HepG2 (cell line): ENCODE results near the gene CCDC158. TPM values are rescaled to one million over a fixed set of nuclear protein-coding genes. Genes with fewer than 3 reads are reported as not detected.

Experiments used
- CBX5 ChIP-seq: sonication (generic); formaldehyde crosslinking; IDR thresholded peaks from 2 replicates; pipeline ENCODE4 v1.4.0; 2020; ENCODE audit warnings: missing genetic modification reagents, borderline replicate concordance
- GTF3A ChIP-seq: sonication (generic); formaldehyde crosslinking; conservative IDR thresholded peaks from 2 replicates; pipeline ENCODE4 v1.4.0; 2020; ENCODE audit warnings: mild to moderate bottlenecking, missing genetic modification reagents
- MBNL3 ChIP-seq: fragments of 250-450 bp; sonication (Bioruptor Pico); conservative IDR thresholded peaks from 2 replicates; pipeline ENCODE4 v1.8.0; 2022; ENCODE audit warnings: mild to moderate bottlenecking, inconsistent platforms
- SMAD3 ChIP-seq: sonication (generic); formaldehyde crosslinking; IDR thresholded peaks from 2 replicates; pipeline ENCODE4 v1.4.0; 2020; ENCODE audit warnings: missing genetic modification reagents
- SP2 ChIP-seq: sonication (generic); formaldehyde crosslinking; IDR thresholded peaks from 2 replicates; pipeline ENCODE4 v1.5.1; 2020; ENCODE audit warnings: mild to moderate bottlenecking, missing genetic modification reagents
- TCF7 ChIP-seq: sonication (generic); IDR thresholded peaks from 2 replicates; pipeline ENCODE4 v1.6.1; 2016; ENCODE audit warnings: antibody characterized with exemption, low read depth
- ZFP1 ChIP-seq: IDR thresholded peaks from 2 replicates; pipeline ENCODE4 v1.6.1; 2016
- ZNF136 ChIP-seq: sonication (generic); formaldehyde crosslinking; IDR thresholded peaks from 2 replicates; pipeline ENCODE4 v1.8.1; 2022; ENCODE audit warnings: low read depth, mild to moderate bottlenecking, moderate library complexity, missing genetic modification reagents
- ZNF296 ChIP-seq: sonication (generic); formaldehyde crosslinking; conservative IDR thresholded peaks from 2 replicates; pipeline ENCODE4 v1.5.0; 2020; ENCODE audit warnings: mild to moderate bottlenecking, missing genetic modification reagents
- ZNF547 ChIP-seq: sonication (generic); formaldehyde crosslinking; IDR thresholded peaks from 2 replicates; pipeline ENCODE4 v1.5.1; 2020; ENCODE audit warnings: mild to moderate bottlenecking, missing genetic modification reagents
- ZNF572 ChIP-seq: sonication (generic); formaldehyde crosslinking; IDR thresholded peaks from 2 replicates; pipeline ENCODE4 v1.5.1; 2020; ENCODE audit warnings: mild to moderate bottlenecking, missing genetic modification reagents
- ZNF724P ChIP-seq: sonication (generic); formaldehyde crosslinking; IDR thresholded peaks from 2 replicates; pipeline ENCODE4 v1.8.0; 2022; ENCODE audit warnings: missing genetic modification reagents, borderline replicate concordance
- polyA plus RNA-seq, 8 experiments: library from polyadenylated mRNA; depleted of rRNA in 3 of 8; stranded (reverse) in 7 of 8; unstranded in 1 of 8; fragments of >200 nt; fragmentation: Illumina TruSeq in 4 of 8; extraction: Trizol in 4 of 8; gene quantifications; 2 replicates each; pipeline versions ENCODE4 v1.2.1 to v1.2.3, GENCODE V29; 2011 to 2016; ENCODE audit warnings: low read depth in 4 of 8, missing spikeins in 1 of 8, mixed read lengths in 1 of 8; ENCODE audit not compliant: insufficient read depth in 1 of 8
- total RNA-seq, 5 experiments: library from RNA; depleted of rRNA; stranded (reverse); fragments of >200 nt; fragmentation: Illumina TruSeq; extraction: Trizol; gene quantifications; 2 replicates each; pipeline ENCODE4 v1.2.3, GENCODE V29; 2016; ENCODE audit warnings: low read depth in 1 of 5
- TF ChIP-seq, protein P1 (sequence below): sonication (generic); formaldehyde crosslinking; IDR thresholded peaks from 2 replicates; pipeline ENCODE4 v1.8.0; 2022; ENCODE audit warnings: low read depth, missing genetic modification reagents
- TF ChIP-seq, protein P2 (sequence below): sonication (generic); formaldehyde crosslinking; IDR thresholded peaks from 2 replicates; pipeline ENCODE4 v1.4.0; 2020; ENCODE audit warnings: mild to moderate bottlenecking, missing genetic modification reagents
- TF ChIP-seq, protein P3 (sequence below): sonication (generic); formaldehyde crosslinking; IDR thresholded peaks from 2 replicates; pipeline ENCODE4 v1.5.1; 2020; ENCODE audit warnings: mild to moderate bottlenecking, missing genetic modification reagents, moderate library complexity
- TF ChIP-seq, protein P4 (sequence below): sonication (generic); formaldehyde crosslinking; IDR thresholded peaks from 2 replicates; pipeline ENCODE4 v1.8.0; 2022; ENCODE audit warnings: missing genetic modification reagents, mild to moderate bottlenecking, moderate library complexity, borderline replicate concordance
- TF ChIP-seq, protein P5 (sequence below): sonication (generic); formaldehyde crosslinking; IDR thresholded peaks from 2 replicates; pipeline ENCODE4 v1.4.0; 2020; ENCODE audit warnings: missing genetic modification reagents, borderline replicate concordance

CCDC158 gene
- total and polyA plus RNA-seq, 2 of the 13 experiments (the other 11 are each of a cell fraction or from before 2014, with no cell fraction given): not detected

DNA sequence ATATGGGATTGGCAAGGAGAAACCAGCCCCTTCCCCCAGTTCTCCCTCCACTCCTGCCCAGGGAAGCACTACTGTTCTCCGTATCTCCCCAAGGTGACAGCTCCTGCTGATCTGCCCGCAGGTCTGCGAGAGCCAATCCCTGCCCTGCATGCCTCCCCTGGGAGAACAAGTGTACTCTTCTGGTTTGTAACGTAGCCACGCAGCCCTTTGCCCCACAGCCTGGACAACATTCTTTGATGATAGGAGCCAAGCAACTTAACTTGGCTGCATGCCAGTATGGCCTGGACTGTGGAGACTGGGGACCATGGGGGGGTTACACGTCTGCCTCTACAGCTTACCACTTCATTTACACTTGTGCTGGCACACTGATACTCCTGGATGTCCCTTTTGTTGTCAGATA lies 112.4 kb downstream of the CCDC158 start (continued):
- TF ChIP-seq, protein P1, sequence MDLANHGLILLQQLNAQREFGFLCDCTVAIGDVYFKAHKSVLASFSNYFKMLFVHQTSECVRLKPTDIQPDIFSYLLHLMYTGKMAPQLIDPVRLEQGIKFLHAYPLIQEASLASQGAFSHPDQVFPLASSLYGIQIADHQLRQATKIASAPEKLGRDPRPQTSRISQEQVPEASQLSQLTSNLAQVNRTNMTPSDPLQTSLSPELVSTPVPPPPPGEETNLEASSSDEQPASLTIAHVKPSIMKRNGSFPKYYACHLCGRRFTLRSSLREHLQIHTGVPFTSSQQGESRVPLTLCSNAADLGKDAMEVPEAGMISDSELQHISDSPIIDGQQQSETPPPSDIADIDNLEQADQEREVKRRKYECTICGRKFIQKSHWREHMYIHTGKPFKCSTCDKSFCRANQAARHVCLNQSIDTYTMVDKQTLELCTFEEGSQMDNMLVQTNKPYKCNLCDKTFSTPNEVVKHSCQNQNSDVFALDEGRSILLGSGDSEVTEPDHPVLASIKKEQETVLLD (CRISPR knock-in tag): no peak
- TF ChIP-seq, protein P2, sequence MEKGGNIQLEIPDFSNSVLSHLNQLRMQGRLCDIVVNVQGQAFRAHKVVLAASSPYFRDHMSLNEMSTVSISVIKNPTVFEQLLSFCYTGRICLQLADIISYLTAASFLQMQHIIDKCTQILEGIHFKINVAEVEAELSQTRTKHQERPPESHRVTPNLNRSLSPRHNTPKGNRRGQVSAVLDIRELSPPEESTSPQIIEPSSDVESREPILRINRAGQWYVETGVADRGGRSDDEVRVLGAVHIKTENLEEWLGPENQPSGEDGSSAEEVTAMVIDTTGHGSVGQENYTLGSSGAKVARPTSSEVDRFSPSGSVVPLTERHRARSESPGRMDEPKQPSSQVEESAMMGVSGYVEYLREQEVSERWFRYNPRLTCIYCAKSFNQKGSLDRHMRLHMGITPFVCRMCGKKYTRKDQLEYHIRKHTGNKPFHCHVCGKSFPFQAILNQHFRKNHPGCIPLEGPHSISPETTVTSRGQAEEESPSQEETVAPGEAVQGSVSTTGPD (CRISPR knock-in tag): no peak
- TF ChIP-seq, protein P3, sequence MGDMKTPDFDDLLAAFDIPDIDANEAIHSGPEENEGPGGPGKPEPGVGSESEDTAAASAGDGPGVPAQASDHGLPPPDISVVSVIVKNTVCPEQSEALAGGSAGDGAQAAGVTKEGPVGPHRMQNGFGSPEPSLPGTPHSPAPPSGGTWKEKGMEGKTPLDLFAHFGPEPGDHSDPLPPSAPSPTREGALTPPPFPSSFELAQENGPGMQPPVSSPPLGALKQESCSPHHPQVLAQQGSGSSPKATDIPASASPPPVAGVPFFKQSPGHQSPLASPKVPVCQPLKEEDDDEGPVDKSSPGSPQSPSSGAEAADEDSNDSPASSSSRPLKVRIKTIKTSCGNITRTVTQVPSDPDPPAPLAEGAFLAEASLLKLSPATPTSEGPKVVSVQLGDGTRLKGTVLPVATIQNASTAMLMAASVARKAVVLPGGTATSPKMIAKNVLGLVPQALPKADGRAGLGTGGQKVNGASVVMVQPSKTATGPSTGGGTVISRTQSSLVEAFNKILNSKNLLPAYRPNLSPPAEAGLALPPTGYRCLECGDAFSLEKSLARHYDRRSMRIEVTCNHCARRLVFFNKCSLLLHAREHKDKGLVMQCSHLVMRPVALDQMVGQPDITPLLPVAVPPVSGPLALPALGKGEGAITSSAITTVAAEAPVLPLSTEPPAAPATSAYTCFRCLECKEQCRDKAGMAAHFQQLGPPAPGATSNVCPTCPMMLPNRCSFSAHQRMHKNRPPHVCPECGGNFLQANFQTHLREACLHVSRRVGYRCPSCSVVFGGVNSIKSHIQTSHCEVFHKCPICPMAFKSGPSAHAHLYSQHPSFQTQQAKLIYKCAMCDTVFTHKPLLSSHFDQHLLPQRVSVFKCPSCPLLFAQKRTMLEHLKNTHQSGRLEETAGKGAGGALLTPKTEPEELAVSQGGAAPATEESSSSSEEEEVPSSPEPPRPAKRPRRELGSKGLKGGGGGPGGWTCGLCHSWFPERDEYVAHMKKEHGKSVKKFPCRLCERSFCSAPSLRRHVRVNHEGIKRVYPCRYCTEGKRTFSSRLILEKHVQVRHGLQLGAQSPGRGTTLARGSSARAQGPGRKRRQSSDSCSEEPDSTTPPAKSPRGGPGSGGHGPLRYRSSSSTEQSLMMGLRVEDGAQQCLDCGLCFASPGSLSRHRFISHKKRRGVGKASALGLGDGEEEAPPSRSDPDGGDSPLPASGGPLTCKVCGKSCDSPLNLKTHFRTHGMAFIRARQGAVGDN (CRISPR knock-in tag): peak; percentile 71
- TF ChIP-seq, protein P4, sequence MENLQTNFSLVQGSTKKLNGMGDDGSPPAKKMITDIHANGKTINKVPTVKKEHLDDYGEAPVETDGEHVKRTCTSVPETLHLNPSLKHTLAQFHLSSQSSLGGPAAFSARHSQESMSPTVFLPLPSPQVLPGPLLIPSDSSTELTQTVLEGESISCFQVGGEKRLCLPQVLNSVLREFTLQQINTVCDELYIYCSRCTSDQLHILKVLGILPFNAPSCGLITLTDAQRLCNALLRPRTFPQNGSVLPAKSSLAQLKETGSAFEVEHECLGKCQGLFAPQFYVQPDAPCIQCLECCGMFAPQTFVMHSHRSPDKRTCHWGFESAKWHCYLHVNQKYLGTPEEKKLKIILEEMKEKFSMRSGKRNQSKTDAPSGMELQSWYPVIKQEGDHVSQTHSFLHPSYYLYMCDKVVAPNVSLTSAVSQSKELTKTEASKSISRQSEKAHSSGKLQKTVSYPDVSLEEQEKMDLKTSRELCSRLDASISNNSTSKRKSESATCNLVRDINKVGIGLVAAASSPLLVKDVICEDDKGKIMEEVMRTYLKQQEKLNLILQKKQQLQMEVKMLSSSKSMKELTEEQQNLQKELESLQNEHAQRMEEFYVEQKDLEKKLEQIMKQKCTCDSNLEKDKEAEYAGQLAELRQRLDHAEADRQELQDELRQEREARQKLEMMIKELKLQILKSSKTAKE (CRISPR knock-in tag): peak; percentile 58; the same call in 1 of the 2 replicates
- no peak for TF ChIP-seq CBX5
- TF ChIP-seq ZNF296 (CRISPR knock-in tag): no peak
- no peak for TF ChIP-seq ZNF724P (CRISPR knock-in tag)
- TF ChIP-seq SP2 (CRISPR knock-in tag): no peak
- no peak for TF ChIP-seq MBNL3
- no peak for TF ChIP-seq ZNF547 (CRISPR knock-in tag)
- no peak for TF ChIP-seq ZNF136 (CRISPR knock-in tag)
- TF ChIP-seq GTF3A (CRISPR knock-in tag): no peak
- TF ChIP-seq, protein P5, sequence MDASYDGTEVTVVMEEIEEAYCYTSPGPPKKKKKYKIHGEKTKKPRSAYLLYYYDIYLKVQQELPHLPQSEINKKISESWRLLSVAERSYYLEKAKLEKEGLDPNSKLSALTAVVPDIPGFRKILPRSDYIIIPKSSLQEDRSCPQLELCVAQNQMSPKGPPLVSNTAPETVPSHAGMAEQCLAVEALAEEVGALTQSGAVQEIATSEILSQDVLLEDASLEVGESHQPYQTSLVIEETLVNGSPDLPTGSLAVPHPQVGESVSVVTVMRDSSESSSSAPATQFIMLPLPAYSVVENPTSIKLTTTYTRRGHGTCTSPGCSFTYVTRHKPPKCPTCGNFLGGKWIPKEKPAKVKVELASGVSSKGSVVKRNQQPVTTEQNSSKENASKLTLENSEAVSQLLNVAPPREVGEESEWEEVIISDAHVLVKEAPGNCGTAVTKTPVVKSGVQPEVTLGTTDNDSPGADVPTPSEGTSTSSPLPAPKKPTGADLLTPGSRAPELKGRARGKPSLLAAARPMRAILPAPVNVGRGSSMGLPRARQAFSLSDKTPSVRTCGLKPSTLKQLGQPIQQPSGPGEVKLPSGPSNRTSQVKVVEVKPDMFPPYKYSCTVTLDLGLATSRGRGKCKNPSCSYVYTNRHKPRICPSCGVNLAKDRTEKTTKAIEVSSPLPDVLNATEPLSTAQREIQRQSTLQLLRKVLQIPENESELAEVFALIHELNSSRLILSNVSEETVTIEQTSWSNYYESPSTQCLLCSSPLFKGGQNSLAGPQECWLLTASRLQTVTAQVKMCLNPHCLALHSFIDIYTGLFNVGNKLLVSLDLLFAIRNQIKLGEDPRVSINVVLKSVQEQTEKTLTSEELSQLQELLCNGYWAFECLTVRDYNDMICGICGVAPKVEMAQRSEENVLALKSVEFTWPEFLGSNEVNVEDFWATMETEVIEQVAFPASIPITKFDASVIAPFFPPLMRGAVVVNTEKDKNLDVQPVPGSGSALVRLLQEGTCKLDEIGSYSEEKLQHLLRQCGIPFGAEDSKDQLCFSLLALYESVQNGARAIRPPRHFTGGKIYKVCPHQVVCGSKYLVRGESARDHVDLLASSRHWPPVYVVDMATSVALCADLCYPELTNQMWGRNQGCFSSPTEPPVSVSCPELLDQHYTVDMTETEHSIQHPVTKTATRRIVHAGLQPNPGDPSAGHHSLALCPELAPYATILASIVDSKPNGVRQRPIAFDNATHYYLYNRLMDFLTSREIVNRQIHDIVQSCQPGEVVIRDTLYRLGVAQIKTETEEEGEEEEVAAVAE (CRISPR knock-in tag): no peak
- no peak for TF ChIP-seq SMAD3
- TF ChIP-seq TCF7: peak; percentile 69
- no peak for TF ChIP-seq ZFP1 (CRISPR knock-in tag)
- no peak for TF ChIP-seq ZNF572
